HUES64 (cell line): Measurements from ENCODE around the gene SCAMP1.

Experiments used
- H3K27ac ChIP-seq: 2 replicates; pipeline ENCODE4 v1.7.0; 2013; ENCODE audit warnings: low read depth, low read length, inconsistent platforms
- H3K27me3 ChIP-seq: 2 replicates; pipeline ENCODE4 v1.6.1; 2013; ENCODE audit warnings: mild to moderate bottlenecking, low read length; ENCODE audit not compliant: insufficient read depth
- H3K36me3 ChIP-seq: 2 replicates; pipeline ENCODE4 v1.6.1; 2013; ENCODE audit warnings: mild to moderate bottlenecking, low read length; ENCODE audit not compliant: insufficient read depth
- H3K4me1 ChIP-seq: 2 replicates; pipeline ENCODE4 v1.6.1; 2013; ENCODE audit warnings: mild to moderate bottlenecking, low read length, moderate library complexity; ENCODE audit not compliant: insufficient read depth
- H3K4me3 ChIP-seq: 2 replicates; pipeline ENCODE4 v1.5.1; 2013; ENCODE audit warnings: mild to moderate bottlenecking, low read length, moderate library complexity
- H3K9ac ChIP-seq: 2 replicates; pipeline ENCODE4 v1.6.1; 2013; ENCODE audit warnings: mild to moderate bottlenecking, low read depth, low read length
- H3K9me3 ChIP-seq: 2 replicates; pipeline ENCODE4 v1.6.1; 2013; ENCODE audit warnings: low read depth, low read length; ENCODE audit not compliant: insufficient read depth
- WGBS: fragments of 150-250, 120-280 bp; methylation state at CpG from one replicate; pipeline ENCODE4 v1.1.7; 2013; ENCODE audit warnings: missing lambda C conversion rate; 5-methylcytosine and 5-hydroxymethylcytosine counted together

SCAMP1 gene

DNA sequence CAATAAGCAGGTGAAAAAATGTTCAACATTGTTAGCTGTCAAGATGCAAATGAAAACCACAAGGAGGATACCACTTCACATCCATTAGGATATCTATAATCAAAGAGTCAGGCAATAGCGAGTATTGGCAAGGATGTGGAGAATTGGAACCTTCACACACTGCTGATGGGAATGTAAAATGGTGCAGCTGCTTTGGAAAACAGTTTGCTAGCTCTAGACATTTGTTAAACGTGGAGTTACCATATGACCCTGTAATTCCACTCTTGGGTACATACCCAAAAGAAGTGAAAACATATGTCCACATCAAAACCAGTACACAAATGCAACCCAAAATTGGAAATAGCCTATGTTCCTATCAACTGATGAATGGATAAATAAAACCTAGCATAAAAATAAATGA lies 37.4 kb downstream of the SCAMP1 start:
- Histone ChIP-seq H3K27me3 (no peaks in the 10 kb centered on the region), H3K4me3 (no peak overlapping the region), H3K9me3 (no peaks in the 10 kb centered on the region), H3K27ac (no peak overlapping the region), H3K36me3 (no peaks in the 10 kb centered on the region; the same call in 1 of the 2 replicates), H3K4me1 (no peaks in the 10 kb centered on the region), H3K9ac (no peak overlapping the region)
- 94% methylated on average over 2 of the region's 2 CpGs for WGBS

- no peaks in the 10 kb centered on the region for H3K27me3 ChIP-seq
- no peak overlapping the region for H3K27ac ChIP-seq
- no peak overlapping the region for H3K9ac ChIP-seq
- H3K36me3 ChIP-seq: no peaks in the 10 kb centered on the region; the same call in 1 of the 2 replicates
- H3K4me1 ChIP-seq: no peaks in the 10 kb centered on the region
- H3K4me3 ChIP-seq: no peak overlapping the region
- no peaks in the 10 kb centered on the region for H3K9me3 ChIP-seq
Observed at GRCh38 chr5:78399116-78399515, 38.7 kb downstream of the SCAMP1 start.

DNA sequence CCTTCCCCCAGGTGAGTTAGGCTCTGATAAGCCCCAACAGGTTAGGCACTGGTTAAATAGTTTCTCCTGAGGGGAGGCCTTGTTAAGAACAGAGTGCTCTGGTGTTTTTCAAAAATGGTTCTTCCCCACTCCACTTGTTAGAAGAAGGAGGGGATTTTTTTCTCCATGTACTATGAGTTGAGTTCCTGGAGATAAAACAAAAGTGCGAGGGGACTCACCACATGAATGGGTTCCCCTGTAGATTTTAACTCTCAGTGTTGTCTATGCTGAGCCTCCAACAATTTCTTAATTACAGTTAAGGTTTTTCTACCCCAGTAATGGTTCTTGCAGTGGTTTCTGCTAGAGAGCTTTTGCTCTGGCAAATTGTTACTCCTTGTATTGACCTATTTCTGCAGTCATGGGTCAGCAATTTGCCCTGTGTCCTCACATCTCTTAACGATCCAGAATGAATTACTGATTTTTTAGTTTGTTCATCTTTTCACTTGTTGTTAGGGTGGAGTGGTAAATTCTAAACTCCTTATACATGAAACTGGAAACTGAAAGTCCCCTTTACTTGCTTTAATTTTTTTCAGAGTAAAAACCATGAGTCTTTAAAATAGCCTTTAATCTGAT lies 44.4 kb downstream of the SCAMP1 start:
- Histone ChIP-seq H3K27ac (no peak overlapping the region), H3K36me3 (no peaks in the 10 kb centered on the region), H3K9me3 (no peaks in the 10 kb centered on the region), H3K9ac (no peak overlapping the region), H3K4me1 (peaks cover 25% of the 10 kb centered on the region), H3K27me3 (no peaks in the 10 kb centered on the region), H3K4me3 (no peak overlapping the region)
- WGBS: 86% methylated on average over 2 of the region's 2 CpGs

DNA sequence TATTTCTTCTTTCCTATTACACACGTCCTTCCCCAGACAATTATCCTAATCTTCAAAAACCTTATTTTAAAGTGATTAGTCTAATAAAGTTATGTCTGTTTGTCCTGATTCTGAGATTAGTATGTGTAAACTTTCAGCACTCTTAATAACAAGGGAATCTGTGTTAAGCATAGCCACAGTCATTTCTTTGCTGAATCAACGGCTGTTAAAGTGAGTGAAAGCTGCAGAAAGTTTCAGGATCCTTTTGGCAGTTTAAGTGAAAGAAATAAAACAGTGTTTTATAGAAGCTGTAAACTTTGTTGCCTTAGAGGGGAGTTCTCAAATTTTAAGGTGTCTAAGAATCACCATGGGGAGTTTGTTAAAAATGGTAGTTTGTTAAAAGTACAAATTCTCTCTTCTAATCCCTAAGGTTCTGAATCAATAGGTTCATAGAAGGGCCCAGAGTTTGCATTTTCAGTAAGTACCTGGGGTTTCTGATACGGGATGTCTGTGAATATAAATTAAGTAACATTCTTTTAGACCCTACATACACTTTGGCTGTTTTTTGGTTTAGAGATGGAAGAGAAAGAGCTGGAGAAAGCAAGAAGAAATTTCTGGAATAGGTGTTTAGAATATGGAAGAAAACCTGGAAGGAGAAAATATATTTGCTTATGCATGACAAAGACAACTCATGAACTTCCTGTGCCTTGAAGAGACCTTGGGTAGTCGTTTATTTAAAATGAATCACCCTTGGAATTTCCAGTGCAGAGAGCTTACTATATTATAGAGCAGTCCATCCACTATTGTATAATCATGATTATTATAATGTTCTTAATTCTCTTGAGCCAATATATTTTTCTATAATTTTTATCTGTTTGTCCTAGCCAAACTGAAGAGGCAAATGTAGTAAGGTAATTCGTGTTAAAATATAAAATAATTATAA lies 45.7 kb downstream of the SCAMP1 start:
- Histone ChIP-seq H3K27ac (no peak overlapping the region), H3K4me3 (no peak overlapping the region)
- 77% methylated on average over 2 of the region's 5 CpGs for WGBS

DNA sequence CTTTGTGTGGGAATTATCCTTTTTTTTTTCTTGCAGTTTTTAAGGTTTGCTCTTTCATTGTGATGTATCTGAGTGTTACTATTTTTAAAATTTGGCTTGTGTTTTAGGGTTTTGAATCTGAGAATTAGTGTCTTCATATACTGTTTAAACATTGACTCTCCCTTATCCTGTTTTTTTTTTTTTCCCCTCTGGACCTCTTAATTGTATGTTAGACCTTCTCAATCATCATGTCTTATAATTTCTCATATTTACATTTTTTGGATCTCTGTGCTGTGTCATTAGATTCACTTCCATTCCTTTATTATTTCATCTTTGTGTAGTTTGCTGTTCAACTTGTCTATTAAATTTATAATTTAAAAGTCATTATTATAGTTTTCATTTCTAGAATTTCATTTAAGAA lies 47.0 kb downstream of the SCAMP1 start:
- Histone ChIP-seq H3K27me3 (no peaks in the 10 kb centered on the region), H3K4me1 (peaks cover 25% of the 10 kb centered on the region)

More for the DNA sequence above, 45.7 kb downstream of the SCAMP1 start:
- H3K9ac ChIP-seq: no peak overlapping the region
- H3K4me1 ChIP-seq: peaks cover 25% of the 10 kb centered on the region
- H3K36me3 ChIP-seq: no peaks in the 10 kb centered on the region
- no peaks in the 10 kb centered on the region for H3K27me3 ChIP-seq
- no peaks in the 10 kb centered on the region for H3K9me3 ChIP-seq

DNA sequence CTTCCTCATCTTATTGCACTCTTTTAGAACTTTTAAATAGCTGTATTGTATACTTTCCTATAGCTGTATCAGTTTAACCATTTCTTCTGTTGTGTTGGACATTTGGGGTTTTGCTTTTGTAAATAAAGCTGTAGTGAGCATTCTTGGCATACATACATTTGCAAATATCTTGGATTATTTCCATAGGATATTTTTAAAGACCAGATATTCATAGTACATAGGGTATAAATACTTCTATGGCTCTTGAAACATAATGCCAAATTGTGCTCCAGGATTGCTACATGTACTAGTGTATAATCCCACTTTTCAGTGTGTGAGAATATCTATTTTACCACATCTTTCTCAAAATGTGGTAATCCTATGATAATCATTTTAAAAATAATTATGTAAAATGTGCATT lies 51.2 kb downstream of the SCAMP1 start:
- H3K4me1 ChIP-seq: 0 out of 2 replicates have a peak, but pooled peaks cover 2% of the 10 kb centered on the region
- no peak overlapping the region for H3K27ac ChIP-seq
- H3K9ac ChIP-seq: no peak overlapping the region
- no peaks in the 10 kb centered on the region for H3K9me3 ChIP-seq
- no peak overlapping the region for H3K4me3 ChIP-seq
- H3K36me3 ChIP-seq: peaks cover 9% of the 10 kb centered on the region; the same call in 1 of the 2 replicates
- H3K27me3 ChIP-seq: no peaks in the 10 kb centered on the region

More for the DNA sequence above, 47.0 kb downstream of the SCAMP1 start:
- H3K27ac ChIP-seq: no peak overlapping the region
- H3K9me3 ChIP-seq: no peaks in the 10 kb centered on the region
- no peak overlapping the region for H3K4me3 ChIP-seq
- H3K9ac ChIP-seq: no peak overlapping the region
- H3K36me3 ChIP-seq: no peaks in the 10 kb centered on the region

DNA sequence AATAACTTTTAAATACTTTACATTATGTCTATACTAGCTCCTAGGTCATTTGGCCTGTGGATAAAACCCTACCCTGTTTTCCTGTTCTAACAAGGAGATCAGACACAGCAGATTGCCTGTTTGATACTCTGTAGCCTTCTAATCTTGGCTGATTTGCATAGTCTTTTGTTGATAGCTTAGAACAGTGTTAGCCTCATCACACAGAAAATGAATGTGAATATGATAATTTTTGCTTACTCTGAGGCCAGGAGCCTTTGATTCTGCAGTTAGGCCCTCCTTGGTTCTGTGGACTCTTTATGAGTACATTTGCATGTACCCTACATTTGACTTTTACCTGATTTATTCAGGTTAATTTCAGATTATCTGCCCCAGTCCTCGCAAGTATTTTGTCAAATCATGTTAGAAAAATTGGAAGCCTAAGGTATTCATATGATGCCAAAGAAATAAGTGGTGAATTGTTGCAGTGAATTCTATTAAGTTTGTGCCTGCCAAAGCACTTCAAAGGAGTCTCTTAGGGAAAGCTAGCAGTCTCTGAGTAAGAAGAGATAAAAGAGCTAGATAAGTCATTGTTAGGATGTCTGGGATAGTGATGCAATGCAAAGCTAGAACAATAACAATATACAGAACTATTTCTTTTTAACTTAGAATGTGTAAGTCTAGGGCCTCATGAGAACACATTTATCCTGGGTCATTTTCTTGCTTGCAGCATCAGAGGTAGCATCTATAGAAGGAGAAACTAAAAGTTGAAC lies 56.4 kb downstream of the SCAMP1 start:
- Histone ChIP-seq H3K4me3 (no peak overlapping the region), H3K27me3 (no peaks in the 10 kb centered on the region), H3K36me3 (peaks cover 37% of the 10 kb centered on the region), H3K27ac (no peak overlapping the region), H3K9me3 (no peaks in the 10 kb centered on the region), H3K9ac (no peak overlapping the region), H3K4me1 (no peaks in the 10 kb centered on the region)
- 90% methylated on average over 1 of the region's 1 CpG for WGBS

DNA sequence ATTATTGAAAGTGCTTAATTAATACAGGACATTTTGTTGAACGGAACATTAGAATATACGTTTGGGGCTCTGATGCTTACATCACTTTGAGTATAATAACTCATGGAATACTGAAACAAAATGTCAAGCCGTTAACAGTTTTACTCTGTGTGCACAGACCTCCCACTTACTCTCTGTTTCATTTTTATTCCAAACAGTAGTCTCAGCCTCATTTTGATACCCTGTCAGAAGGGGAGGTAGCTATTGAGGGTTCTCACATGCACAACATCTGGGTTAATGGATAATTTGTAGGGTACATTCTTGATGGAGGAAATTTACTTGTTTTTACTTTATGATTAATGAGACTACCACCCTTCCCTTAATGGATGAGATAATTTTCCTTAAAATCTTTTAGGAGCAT lies 59.0 kb downstream of the SCAMP1 start:
- H3K4me3 ChIP-seq: no peak overlapping the region
- H3K27ac ChIP-seq: no peak overlapping the region
- H3K4me1 ChIP-seq: no peaks in the 10 kb centered on the region
- no peaks in the 10 kb centered on the region for H3K27me3 ChIP-seq
- H3K36me3 ChIP-seq: peaks cover 38% of the 10 kb centered on the region
- H3K9me3 ChIP-seq: no peaks in the 10 kb centered on the region
- no peak overlapping the region for H3K9ac ChIP-seq
- WGBS: 94% methylated on average over 3 of the region's 3 CpGs

- H3K9me3 ChIP-seq: no peaks in the 10 kb centered on the region
- H3K4me1 ChIP-seq: no peaks in the 10 kb centered on the region
- H3K27ac ChIP-seq: no peak overlapping the region
- peaks cover 38% of the 10 kb centered on the region for H3K36me3 ChIP-seq
- H3K4me3 ChIP-seq: no peak overlapping the region
- H3K9ac ChIP-seq: no peak overlapping the region
- no peaks in the 10 kb centered on the region for H3K27me3 ChIP-seq
Observed at GRCh38 chr5:78420548-78420947, 60.1 kb downstream of the SCAMP1 start.

DNA sequence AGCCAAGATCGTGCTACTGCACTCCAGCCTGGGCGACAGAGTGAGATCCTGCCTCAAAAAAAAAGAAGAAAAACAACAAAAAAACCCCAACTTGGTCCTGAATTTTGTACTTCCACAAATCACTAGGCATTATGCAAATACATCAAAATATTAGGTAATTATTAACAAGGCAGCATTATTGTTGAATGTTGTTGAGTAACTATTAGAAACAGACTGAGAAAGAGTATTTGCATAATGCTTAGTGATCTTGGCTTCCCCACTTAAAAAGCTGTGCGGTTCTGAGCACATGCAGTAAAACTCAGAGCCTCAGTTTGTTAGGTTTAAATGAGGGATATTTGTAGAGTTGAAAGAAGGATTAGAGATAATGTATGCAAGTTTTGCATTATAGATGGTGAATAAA lies 64.2 kb downstream of the SCAMP1 start:
- H3K9ac ChIP-seq: no peak overlapping the region
- H3K4me1 ChIP-seq: no peaks in the 10 kb centered on the region
- no peaks in the 10 kb centered on the region for H3K9me3 ChIP-seq
- H3K36me3 ChIP-seq: peaks cover 8% of the 10 kb centered on the region; the same call in 1 of the 2 replicates
- no peaks in the 10 kb centered on the region for H3K27me3 ChIP-seq
- 96% methylated on average over 3 of the region's 3 CpGs for WGBS
- H3K4me3 ChIP-seq: no peak overlapping the region
- H3K27ac ChIP-seq: no peak overlapping the region

DNA sequence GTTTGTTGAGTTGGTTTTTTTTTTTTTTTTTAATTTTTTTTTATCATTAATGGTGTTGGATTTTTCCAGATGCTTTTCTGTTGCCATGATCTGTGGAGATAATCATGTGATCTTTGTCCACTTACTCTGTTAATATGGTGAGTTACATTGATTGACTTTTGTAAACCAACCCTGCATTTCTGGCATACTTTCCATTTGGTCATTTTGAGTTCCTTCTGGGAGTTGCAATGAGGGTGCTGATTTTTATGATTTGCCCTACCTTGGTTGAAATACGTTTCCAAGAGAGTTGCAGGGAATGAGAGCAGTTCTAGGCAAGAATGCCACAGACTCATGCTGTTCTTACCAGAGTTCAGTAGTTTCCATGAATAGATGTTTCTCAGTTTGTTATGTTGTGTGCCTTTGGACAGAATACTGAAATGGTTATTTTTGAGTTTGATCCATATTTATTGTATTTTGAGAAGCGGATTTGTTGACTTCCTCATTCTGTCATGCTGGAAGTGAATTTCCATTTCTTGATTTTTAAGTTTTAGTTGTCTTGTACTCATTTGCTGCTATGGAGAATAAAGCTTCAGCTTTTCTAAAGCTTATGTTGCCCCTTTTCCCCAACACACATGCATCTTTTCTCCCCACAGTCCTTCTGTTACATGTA lies 69.0 kb downstream of the SCAMP1 start:
- Histone ChIP-seq H3K4me1 (no peaks in the 10 kb centered on the region), H3K9ac (no peak overlapping the region), H3K4me3 (no peak overlapping the region), H3K9me3 (no peaks in the 10 kb centered on the region), H3K27me3 (no peaks in the 10 kb centered on the region), H3K27ac (no peak overlapping the region), H3K36me3 (no peaks in the 10 kb centered on the region; the same call in 1 of the 2 replicates)
- 88% methylated on average over 2 of the region's 2 CpGs for WGBS
